ENCODE measurements around the gene RAP1GAP2.
"Not testable (repeated sequence)": the region's sequence is repeated elsewhere in the genome, so short reads cannot be mapped to it uniquely, and the experiment has no call there.

The RAP1GAP2 gene

GRCh38 chr17:2986925-2987324 is 190.7 kb downstream of the RAP1GAP2 start:
- CTCF ChIA-PET: interaction anchor here (1.1 kb wide), 1 partner anchor 48 kb away, joined by 3 read pairs; no protein-coding TSS in a partner anchor
- Histone ChIP-seq H3K9me3 (ENCODE audit: control insufficient read depth, insufficient read depth, low read depth, low read length) (no peaks in the 10 kb centered on the region), H3K27ac (ENCODE audit: extremely low read depth, low read depth, low read length) (no peak overlapping the region), H3K4me1 (ENCODE audit: control insufficient read depth, insufficient read depth, low read length) (no peaks in the 10 kb centered on the region), H3K36me3 (ENCODE audit: control insufficient read depth in 2 of 2, insufficient read depth in 1 of 2, low read length in 2 of 2) (peaks cover 3 to 51% of the 10 kb centered on the region in 2 experiments; a peak in 2 of 3 replicates), H3K4me3 (ENCODE audit: low read depth, low read length) (no peak overlapping the region)
- TF ChIP-seq ZNF561 (tag by site-specific recombination; IDR thresholded peaks at IDR 0.05; ENCODE audit: borderline replicate concordance): no peak
- no peak for TF ChIP-seq ELK4 (IDR thresholded peaks at IDR 0.05; ENCODE audit: borderline replicate concordance, low read depth, low read length)
- TF ChIP-seq, protein P1, sequence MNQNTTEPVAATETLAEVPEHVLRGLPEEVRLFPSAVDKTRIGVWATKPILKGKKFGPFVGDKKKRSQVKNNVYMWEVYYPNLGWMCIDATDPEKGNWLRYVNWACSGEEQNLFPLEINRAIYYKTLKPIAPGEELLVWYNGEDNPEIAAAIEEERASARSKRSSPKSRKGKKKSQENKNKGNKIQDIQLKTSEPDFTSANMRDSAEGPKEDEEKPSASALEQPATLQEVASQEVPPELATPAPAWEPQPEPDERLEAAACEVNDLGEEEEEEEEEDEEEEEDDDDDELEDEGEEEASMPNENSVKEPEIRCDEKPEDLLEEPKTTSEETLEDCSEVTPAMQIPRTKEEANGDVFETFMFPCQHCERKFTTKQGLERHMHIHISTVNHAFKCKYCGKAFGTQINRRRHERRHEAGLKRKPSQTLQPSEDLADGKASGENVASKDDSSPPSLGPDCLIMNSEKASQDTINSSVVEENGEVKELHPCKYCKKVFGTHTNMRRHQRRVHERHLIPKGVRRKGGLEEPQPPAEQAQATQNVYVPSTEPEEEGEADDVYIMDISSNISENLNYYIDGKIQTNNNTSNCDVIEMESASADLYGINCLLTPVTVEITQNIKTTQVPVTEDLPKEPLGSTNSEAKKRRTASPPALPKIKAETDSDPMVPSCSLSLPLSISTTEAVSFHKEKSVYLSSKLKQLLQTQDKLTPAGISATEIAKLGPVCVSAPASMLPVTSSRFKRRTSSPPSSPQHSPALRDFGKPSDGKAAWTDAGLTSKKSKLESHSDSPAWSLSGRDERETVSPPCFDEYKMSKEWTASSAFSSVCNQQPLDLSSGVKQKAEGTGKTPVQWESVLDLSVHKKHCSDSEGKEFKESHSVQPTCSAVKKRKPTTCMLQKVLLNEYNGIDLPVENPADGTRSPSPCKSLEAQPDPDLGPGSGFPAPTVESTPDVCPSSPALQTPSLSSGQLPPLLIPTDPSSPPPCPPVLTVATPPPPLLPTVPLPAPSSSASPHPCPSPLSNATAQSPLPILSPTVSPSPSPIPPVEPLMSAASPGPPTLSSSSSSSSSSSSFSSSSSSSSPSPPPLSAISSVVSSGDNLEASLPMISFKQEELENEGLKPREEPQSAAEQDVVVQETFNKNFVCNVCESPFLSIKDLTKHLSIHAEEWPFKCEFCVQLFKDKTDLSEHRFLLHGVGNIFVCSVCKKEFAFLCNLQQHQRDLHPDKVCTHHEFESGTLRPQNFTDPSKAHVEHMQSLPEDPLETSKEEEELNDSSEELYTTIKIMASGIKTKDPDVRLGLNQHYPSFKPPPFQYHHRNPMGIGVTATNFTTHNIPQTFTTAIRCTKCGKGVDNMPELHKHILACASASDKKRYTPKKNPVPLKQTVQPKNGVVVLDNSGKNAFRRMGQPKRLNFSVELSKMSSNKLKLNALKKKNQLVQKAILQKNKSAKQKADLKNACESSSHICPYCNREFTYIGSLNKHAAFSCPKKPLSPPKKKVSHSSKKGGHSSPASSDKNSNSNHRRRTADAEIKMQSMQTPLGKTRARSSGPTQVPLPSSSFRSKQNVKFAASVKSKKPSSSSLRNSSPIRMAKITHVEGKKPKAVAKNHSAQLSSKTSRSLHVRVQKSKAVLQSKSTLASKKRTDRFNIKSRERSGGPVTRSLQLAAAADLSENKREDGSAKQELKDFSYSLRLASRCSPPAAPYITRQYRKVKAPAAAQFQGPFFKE (tag by site-specific recombination; IDR thresholded peaks at IDR 0.05; ENCODE audit: borderline replicate concordance): no peak
- TF ChIP-seq ZNF747 (tag by site-specific recombination; IDR thresholded peaks at IDR 0.05): no peak
- no peak for TF ChIP-seq ZIC2 (tag by site-specific recombination; IDR thresholded peaks at IDR 0.05)
- TF ChIP-seq HOXD13 (CRISPR knock-in tag; IDR thresholded peaks at IDR 0.05; ENCODE audit: borderline replicate concordance): no peak
- TF ChIP-seq ZNF311 (tag by site-specific recombination; IDR thresholded peaks at IDR 0.05; ENCODE audit: borderline replicate concordance): no peak
- no peak for TF ChIP-seq ZNF266 (tag by site-specific recombination; IDR thresholded peaks at IDR 0.05; ENCODE audit: low read depth)
- TF ChIP-seq REPIN1 (tag by site-specific recombination; IDR thresholded peaks at IDR 0.05; ENCODE audit: low read depth): no peak
- no peak for TF ChIP-seq ZNF585B (tag by site-specific recombination; IDR thresholded peaks at IDR 0.05)
- TF ChIP-seq YY2 (tag by site-specific recombination; IDR thresholded peaks at IDR 0.05): no peak
- TF ChIP-seq PRDM1 (tag by site-specific recombination; IDR thresholded peaks at IDR 0.05): no peak
- no peak for TF ChIP-seq ZFP3 (tag by site-specific recombination; IDR thresholded peaks at IDR 0.05; ENCODE audit: low read depth)
- no peak for TF ChIP-seq OVOL3 (tag by site-specific recombination; IDR thresholded peaks at IDR 0.05)
- TF ChIP-seq, protein P2, sequence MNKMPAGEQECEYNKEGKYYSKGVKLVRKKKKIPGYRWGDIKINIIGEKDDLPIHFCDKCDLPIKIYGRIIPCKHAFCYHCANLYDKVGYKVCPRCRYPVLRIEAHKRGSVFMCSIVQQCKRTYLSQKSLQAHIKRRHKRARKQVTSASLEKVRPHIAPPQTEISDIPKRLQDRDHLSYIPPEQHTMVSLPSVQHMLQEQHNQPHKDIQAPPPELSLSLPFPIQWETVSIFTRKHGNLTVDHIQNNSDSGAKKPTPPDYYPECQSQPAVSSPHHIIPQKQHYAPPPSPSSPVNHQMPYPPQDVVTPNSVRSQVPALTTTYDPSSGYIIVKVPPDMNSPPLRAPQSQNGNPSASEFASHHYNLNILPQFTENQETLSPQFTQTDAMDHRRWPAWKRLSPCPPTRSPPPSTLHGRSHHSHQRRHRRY (tag by site-specific recombination; IDR thresholded peaks at IDR 0.05): no peak
- TF ChIP-seq TCF7L2 (IDR thresholded peaks at IDR 0.05; ENCODE audit: borderline replicate concordance, low read depth, low read length): no peak
- no peak for TF ChIP-seq SP2 (tag by site-specific recombination; IDR thresholded peaks at IDR 0.05)
- POLR2A ChIA-PET: no interaction called here

DNA sequence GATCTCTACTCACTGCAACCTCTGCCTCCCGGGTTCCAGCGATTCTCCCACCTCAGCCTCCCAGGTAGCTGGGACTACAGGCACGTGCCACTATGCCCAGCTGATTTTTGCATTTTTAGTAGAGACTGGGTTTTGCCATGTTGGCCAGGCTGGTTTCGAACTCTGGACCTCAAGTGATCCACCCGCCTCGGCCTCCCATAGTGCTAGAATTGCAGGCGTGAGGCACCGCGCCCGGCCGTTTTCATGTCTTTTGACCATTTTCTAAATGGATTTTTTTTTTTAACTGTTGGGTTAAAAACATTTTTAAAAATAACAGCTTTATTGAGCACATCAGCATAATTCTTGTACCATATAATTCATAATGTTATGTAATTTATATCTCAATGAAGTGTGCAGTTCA is 193.2 kb downstream of the RAP1GAP2 start:
- H3K4me1 ChIP-seq (ENCODE audit: control insufficient read depth, insufficient read depth, low read length); H3K27ac ChIP-seq (ENCODE audit: extremely low read depth, low read depth, low read length); POLR2A ChIA-PET; CTCF ChIA-PET; H3K9me3 ChIP-seq (ENCODE audit: control insufficient read depth, insufficient read depth, low read depth, low read length); H3K4me3 ChIP-seq (ENCODE audit: low read depth, low read length): not testable (repeated sequence)
- H3K36me3 ChIP-seq (ENCODE audit: control insufficient read depth in 2 of 2, insufficient read depth in 1 of 2, low read length in 2 of 2): peaks cover 3 to 53% of the 10 kb centered on the region in 2 experiments; a peak in 2 of 3 replicates
